ENCODE results near the gene ZFX. TPM values are rescaled to one million over a fixed set of nuclear protein-coding genes. Genes with fewer than 3 reads are reported as not detected.

The ZFX gene
- total and polyA plus RNA-seq, 7 donors: 3.8 to 72.3 (median 55.4) TPM

- DNase-seq (no peak), ATAC-seq (no peak)
- Histone ChIP-seq H3K27ac (no peak overlapping the region), H3K4me1 (no peaks in the 10 kb centered on the region), H3K9me3 (no peaks in the 10 kb centered on the region), H3K4me3 (no peak overlapping the region), H3K36me3 (ENCODE audit: insufficient read depth in 1 of 2, low read depth in 1 of 2) (peaks cover 0 to 59% of the 10 kb centered on the region in 2 donors), H3K27me3 (ENCODE audit: insufficient read depth in 3 of 3, low read length in 2 of 3) (no peaks in the 10 kb centered on the region)
- TF ChIP-seq CTCF (IDR thresholded peaks at IDR 0.05): no peak
- intact Hi-C loops (cut with DNase I): no loop called here
- WGBS, 3 donors: 87 to 94% (median 93%) methylated on average over 4 of the region's 4 CpGs
These were observed 65.0 kb downstream of the ZFX start for GRCh38 chrX:24214568-24214967.

- Histone ChIP-seq H3K27me3 (ENCODE audit: insufficient read depth in 3 of 3, low read length in 2 of 3) (no peaks in the 10 kb centered on the region), H3K4me3 (no peak overlapping the region), H3K4me1 (no peaks in the 10 kb centered on the region), H3K36me3 (ENCODE audit: insufficient read depth in 1 of 2, low read depth in 1 of 2) (peaks cover 0 to 52% of the 10 kb centered on the region in 2 donors), H3K27ac (no peak overlapping the region), H3K9me3 (no peaks in the 10 kb centered on the region)
- no peak for TF ChIP-seq CTCF (IDR thresholded peaks at IDR 0.05)
- intact Hi-C loops (cut with DNase I): no loop called here
- ATAC-seq (peak in 1 of 4 donors; percentile 19), DNase-seq (no peak)
- 74 to 78% (median 75%) methylated on average over 2 of the region's 2 CpGs for WGBS, 3 donors
These were observed 65.7 kb downstream of the ZFX start for GRCh38 chrX:24215272-24215671.

- no peaks in the 10 kb centered on the region for H3K9me3 ChIP-seq
- no peak overlapping the region for H3K27ac ChIP-seq
- no peak for TF ChIP-seq CTCF (IDR thresholded peaks at IDR 0.05)
- intact Hi-C loops (cut with DNase I): no loop called here
- H3K27me3 ChIP-seq (ENCODE audit: insufficient read depth in 3 of 3, low read length in 2 of 3): no peaks in the 10 kb centered on the region
- peaks cover 0 to 44% of the 10 kb centered on the region in 2 donors for H3K36me3 ChIP-seq (ENCODE audit: insufficient read depth in 1 of 2, low read depth in 1 of 2)
- DNase-seq (no peak), ATAC-seq (peak in 3 of 4 donors; percentile 51 to 66 (median 55))
- no peaks in the 10 kb centered on the region for H3K4me1 ChIP-seq
- WGBS, 3 donors: 72 to 75% (median 73%) methylated on average over 4 of the region's 4 CpGs
- H3K4me3 ChIP-seq: no peak overlapping the region
These were observed 66.5 kb downstream of the ZFX start for GRCh38 chrX:24216037-24216436.

GRCh38 chrX:24216827-24217226 is 67.3 kb downstream of the ZFX start:
- H3K36me3 ChIP-seq (ENCODE audit: insufficient read depth in 1 of 2, low read depth in 1 of 2): peaks cover 0 to 36% of the 10 kb centered on the region in 2 donors
- no peak overlapping the region for H3K4me3 ChIP-seq
- DNase-seq: no peak
- TF ChIP-seq CTCF (IDR thresholded peaks at IDR 0.05): no peak
- H3K27me3 ChIP-seq (ENCODE audit: insufficient read depth in 3 of 3, low read length in 2 of 3): no peaks in the 10 kb centered on the region
- no peak overlapping the region for H3K27ac ChIP-seq
- intact Hi-C loops (cut with DNase I): no loop called here
- H3K9me3 ChIP-seq: no peaks in the 10 kb centered on the region
- 81 to 100% (median 90%) methylated on average over 1 of the region's 1 CpG for WGBS, 3 donors
- no peaks in the 10 kb centered on the region for H3K4me1 ChIP-seq
- ATAC-seq: peak in 1 of 4 donors; percentile 20

GRCh38 chrX:24219320-24219719 is 69.8 kb downstream of the ZFX start:
- ATAC-seq (no peak), DNase-seq (no peak)
- H3K36me3 ChIP-seq (ENCODE audit: insufficient read depth in 1 of 2, low read depth in 1 of 2): peaks cover 0 to 18% of the 10 kb centered on the region in 2 donors
- no peak overlapping the region for H3K27ac ChIP-seq
- 69 to 76% (median 72%) methylated on average over 8 of the region's 8 CpGs for WGBS, 3 donors
- H3K9me3 ChIP-seq: no peaks in the 10 kb centered on the region
- no peak for TF ChIP-seq CTCF (IDR thresholded peaks at IDR 0.05)
- intact Hi-C loops (cut with DNase I): no loop called here
- no peak overlapping the region for H3K4me3 ChIP-seq
- no peaks in the 10 kb centered on the region for H3K4me1 ChIP-seq
- no peaks in the 10 kb centered on the region for H3K27me3 ChIP-seq (ENCODE audit: insufficient read depth in 3 of 3, low read length in 2 of 3)

Measured in psoas muscle (tissue), 8 donors.